GM19351 (cell line): ENCODE measurements around the gene ALG14.

Experiments
- ATAC-seq: cut with Tn5 transposase; IDR thresholded peaks from one replicate; pipeline ENCODE4 v1.9.1; 2021; ENCODE audit warnings: mild to moderate bottlenecking, moderate library complexity; ENCODE audit not compliant: unreplicated experiment

Gene ALG14

DNA sequence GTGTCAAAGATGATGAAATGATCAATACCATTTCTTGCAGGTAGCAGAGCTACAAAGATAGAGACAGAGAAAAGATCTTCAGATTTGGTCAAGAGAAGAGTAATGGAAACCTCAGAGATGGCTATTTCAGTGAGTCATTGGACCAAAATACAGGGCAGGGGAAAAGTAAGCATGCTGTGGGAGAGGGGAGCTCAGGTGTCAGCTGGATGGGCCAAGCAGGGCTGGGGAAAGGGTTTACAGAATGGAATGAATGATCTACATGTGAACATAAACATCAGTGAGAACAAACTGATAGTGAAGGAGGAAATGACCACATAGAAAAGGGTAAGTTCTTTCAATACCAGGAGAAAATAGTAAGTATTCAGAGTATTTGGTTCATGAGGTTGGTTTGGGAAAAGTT is 84.4 kb downstream of the ALG14 start:
- ATAC-seq = no peak

DNA sequence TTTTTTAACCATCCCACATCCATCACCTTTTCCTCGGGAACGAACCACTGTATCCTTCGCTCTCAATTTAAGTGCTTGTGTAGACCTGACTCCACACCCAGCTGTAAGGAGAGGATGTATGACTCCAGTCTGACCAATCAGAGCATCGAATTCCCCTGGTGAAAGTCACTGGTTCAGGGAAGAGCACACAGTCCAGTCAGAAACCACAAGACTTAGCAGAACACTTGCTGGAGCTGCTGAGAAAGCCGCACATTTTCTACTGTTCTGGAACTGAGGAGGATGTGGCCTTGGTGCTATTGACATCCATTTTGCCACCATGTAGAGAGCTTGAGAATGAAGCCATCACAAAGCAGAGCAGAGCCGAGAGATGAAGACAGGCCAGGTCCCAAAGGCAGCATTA is 86.0 kb downstream of the ALG14 start:
- ATAC-seq = no peak

DNA sequence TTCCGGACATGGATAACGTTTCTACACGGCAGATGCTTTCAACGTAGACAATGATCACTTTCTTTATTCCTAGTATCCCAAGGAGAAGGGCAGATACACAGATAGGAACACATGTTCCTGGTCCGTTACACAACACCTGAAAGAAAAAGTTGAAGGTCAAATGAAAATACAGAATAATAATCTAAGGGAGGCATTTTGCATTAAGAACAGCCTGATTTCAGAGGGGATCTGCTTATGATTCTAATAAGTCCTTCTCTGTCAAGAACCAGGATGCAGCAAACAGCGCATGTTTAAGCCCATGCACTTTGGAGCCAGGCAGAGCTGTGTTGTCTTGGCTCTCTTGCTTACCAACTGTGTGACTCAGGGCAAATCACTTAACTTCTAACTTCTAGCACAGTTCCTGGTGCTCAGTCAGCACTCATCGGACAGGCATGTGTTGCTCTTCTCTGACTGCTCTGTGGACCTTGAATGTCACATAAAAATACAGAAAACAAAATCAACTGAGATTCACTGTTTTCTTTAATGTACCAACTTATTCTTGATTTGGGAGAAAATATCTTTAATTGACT is 89.5 kb downstream of the ALG14 start:
- ATAC-seq = no peak

DNA sequence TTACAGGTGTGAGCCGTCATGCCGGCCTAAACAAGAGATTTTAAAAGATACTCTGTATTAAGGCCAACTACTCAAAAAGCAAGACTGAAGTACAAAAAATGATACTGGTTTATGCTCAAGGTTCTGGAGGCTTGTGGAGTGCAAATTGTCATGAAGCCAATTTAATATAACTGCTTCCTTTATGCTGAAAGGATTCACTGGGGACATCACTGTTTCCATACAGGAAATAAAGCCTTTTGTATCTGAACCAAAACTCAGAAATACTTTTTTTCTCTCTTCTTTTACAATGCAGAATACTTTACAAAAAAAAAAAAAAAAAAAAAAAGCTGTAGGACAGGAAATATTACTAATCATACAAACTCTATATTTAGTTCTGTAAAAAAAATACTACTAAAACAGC is 90.4 kb downstream of the ALG14 start:
- ATAC-seq = no peak

- no peak for ATAC-seq
Observed at GRCh38 chr1:94981575-94981973, 91.2 kb downstream of the ALG14 start.

- ATAC-seq = no peak
Observed at GRCh38 chr1:94980582-94981574, 91.9 kb downstream of the ALG14 start.

- ATAC-seq = no peak
Observed at GRCh38 chr1:94979656-94980581, 92.8 kb downstream of the ALG14 start.

DNA sequence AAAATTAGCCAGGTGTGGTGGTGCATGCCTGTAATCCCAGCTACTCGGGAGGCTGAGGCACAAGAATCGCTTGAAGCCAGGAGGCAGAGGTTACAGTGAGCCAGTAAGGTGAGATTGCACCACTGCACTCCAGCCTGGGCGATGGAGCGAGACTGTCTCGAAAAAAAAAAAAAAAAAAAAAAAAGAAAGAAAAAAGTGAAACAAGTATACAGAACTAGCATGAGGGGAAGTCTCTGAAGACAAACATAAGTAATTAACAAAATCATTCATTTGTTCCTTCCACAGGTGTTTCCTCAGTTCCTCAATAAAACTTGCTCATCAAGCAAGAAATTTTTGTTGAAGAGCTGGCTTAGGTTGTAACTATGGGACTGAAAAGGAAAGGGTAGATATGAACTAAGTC is 93.6 kb downstream of the ALG14 start:
- ATAC-seq = no peak

- no peak for ATAC-seq
Observed at GRCh38 chr1:94978401-94978800, 94.3 kb downstream of the ALG14 start.

GRCh38 chr1:94976971-94977548 is 95.7 kb downstream of the ALG14 start:
- no peak for ATAC-seq

DNA sequence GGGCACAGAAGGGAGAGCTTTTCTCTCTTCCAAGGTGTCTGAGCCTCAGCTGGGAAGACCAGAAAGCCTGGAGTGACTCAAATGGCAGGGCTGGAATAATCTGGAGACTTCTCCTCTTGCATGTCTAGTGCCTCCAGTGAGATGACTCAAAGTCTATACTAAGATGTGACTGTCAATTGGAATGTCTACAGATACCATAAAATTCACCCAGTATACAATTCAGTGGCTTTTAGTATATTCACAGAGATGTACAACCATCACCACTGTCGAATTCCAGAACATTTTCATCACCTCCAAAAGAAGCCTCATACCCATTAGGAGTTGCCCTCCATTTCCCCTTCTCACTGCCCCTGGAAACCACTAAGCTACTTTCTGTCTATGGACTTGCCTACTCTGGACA is 97.9 kb downstream of the ALG14 start:
- ATAC-seq = no peak

DNA sequence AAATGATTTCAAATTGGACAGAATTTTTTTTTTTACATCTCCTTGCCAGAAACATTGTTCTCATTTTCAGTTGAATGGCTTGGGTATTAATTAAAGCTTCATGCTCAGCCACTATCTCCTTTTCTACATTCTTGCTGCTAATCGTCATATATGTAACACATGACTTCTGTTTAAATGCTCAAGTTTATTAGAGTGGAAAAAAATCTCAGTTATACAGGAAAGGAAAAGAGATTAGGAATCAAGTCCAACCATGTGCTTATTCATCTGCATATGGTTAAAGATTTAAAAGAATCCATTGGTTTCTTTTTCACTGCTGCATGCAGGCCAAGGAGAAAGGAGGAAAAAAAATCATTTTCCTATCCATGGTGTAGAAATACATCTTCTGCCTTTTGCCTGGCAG is 98.5 kb downstream of the ALG14 start:
- no peak for ATAC-seq

- no peak for ATAC-seq
Observed at GRCh38 chr1:94973309-94973922, 99.3 kb downstream of the ALG14 start.

GRCh38 chr1:94971491-94971924 is 101.2 kb downstream of the ALG14 start:
- no peak for ATAC-seq

DNA sequence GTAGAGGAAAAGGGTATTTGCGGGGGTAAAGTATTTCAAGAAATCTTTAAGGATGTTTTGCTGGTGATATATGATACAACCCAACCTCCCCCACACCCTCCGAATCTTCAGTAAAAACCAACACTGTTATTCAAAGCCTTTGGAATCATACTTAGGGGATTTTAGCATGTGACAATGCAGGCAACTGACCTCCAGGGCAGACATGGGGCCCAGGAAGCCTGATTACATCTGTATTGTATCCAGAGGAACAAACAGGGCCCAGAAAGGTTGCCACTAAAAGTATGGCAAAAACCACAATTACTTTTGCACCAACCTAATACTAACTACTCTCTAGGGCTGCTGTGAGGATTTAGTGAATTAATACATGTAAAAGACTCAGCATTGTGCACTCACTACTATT is 102.0 kb downstream of the ALG14 start:
- ATAC-seq = no peak

- ATAC-seq = no peak
Observed at GRCh38 chr1:94969137-94969536, 103.6 kb downstream of the ALG14 start.

DNA sequence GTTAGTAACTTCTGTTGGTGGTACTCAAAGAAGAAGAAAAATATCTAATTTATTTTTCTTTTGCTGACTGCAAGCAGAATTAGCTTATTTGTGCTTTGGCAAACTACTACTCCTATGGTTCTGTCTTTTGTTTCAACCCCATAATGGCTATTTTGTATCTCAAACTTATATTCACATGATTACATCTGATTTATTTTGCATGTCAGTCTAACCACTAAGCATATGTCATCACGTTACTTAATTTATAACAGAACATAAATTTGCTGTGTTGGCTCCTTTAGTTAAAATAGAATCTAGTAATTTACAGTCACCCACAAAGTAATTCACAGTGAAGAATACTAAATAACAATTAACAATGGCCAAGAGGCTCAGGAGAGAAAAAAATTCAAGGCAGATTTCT is 106.7 kb downstream of the ALG14 start:
- no peak for ATAC-seq

GRCh38 chr1:94963864-94964263 is 108.9 kb downstream of the ALG14 start:
- no peak for ATAC-seq

DNA sequence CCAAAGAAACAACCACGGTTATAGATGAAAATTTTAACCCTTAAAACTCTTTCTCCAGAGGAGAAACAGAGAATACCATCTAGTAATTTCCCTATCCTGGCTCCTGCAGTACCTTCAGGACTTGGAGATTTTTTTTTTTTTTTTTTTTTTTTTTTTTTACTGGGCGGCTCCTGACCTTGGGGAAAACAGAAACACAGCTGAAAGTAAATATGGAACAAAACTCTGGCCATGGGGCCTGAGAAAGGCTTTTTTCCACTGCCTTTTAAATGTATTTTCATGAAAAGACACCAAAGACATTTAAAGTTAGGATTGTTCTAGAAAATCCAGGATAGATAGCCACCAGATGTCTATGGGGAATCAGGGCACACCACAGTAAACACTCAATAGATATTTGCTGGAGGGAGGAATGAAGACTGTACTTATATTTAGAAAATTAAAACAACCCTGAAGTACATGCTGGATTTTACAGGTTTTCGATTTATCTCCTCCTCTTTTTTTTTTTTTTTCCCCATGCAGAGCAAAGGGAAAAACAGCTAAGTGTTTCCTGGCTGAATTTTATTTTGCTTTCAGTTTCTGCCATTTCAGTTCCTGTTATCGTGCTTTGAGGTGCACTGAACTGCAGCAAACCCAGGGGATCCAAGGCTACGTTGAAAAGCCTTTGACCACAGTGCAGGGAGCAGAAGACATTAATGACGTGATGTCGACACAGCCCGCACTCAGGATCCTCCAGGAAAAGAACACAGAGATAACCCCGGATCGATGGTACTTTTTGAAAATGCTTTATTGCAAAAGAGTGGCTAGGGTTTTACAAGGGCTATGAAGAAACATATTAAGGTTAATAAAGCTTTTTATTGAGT is 110.1 kb downstream of the ALG14 start:
- ATAC-seq = peak; percentile 96

DNA sequence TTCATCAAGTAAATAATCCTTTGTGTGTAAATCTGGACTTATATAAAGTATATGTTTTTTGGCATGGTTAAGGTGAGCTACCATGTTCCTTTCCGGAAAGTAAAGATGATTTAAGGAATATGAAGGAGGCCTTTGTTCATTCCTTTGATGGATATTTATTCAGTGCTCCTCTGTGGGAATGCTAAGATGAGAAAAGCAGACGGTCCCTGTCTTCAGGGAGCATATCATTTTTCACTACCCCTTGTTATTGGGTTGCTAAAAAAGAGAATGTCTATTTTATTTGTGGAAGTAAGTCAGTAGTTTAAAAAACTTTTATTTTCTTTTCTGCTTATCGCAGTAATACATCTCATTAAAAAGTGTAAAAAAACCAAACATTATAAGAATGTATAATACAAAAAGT is 110.8 kb downstream of the ALG14 start:
- no peak for ATAC-seq
